Activated CD4-positive, alpha-beta T cell treated with anti-CD3 and anti-CD28 coated beads, Interleukin-2, Interleukin-6, amounts not matched to agents 100 ng/mL and 50 ng/mL, durations not matched to agents 16 hours and 8 hours (primary cell): ENCODE results near the gene BMP10.
A peak's percentile ranks its signal among the peaks of the same experiment; 100 is the strongest.
"Not testable (repeated sequence)": the region's sequence is repeated elsewhere in the genome, so short reads cannot be mapped to it uniquely, and the experiment has no call there.

Source experiments
- DNase-seq: peaks from one replicate; pipeline ENCODE4 v3.0.0-alpha.2; 2020

Gene BMP10

GRCh38 chr2:68871159-68871764, at the start of gene BMP10:
Gene BMP10 (minus strand): TSS chr2:68871397. CDS start chr2:68871358, 39 bp downstream.
- DNase-seq: no peak

- DNase-seq: no peak
Measured at GRCh38 chr2:68920481-68921170, 49.4 kb upstream of the BMP10 start.

GRCh38 chr2:68918497-68918896, 47.3 kb upstream of the BMP10 start:
- DNase-seq: no peak

- no peak for DNase-seq
Measured at GRCh38 chr2:68917034-68917718, 46.0 kb upstream of the BMP10 start.

- DNase-seq: no peak
Measured at GRCh38 chr2:68916226-68916625, 45.0 kb upstream of the BMP10 start.

GRCh38 chr2:68915393-68915792, 44.2 kb upstream of the BMP10 start:
- no peak for DNase-seq

- no peak for DNase-seq
Measured at GRCh38 chr2:68913359-68913758, 42.2 kb upstream of the BMP10 start.

GRCh38 chr2:68912732-68913131, 41.5 kb upstream of the BMP10 start:
- peak; percentile 70 for DNase-seq

GRCh38 chr2:68912111-68912510, 40.9 kb upstream of the BMP10 start:
- DNase-seq: no peak

GRCh38 chr2:68911709-68912108, 40.5 kb upstream of the BMP10 start:
- DNase-seq: peak; percentile 33

- peak; percentile 38 for DNase-seq
Measured at GRCh38 chr2:68911246-68911645, 40.0 kb upstream of the BMP10 start.

GRCh38 chr2:68909793-68910674, 38.8 kb upstream of the BMP10 start:
- DNase-seq: peak; percentile 90

GRCh38 chr2:68908392-68908970, 37.3 kb upstream of the BMP10 start:
- DNase-seq: peak; percentile 94

GRCh38 chr2:68907920-68908253, 36.7 kb upstream of the BMP10 start:
- no peak for DNase-seq

- peak; percentile 26 for DNase-seq
Measured at GRCh38 chr2:68907232-68907919, 36.2 kb upstream of the BMP10 start.

GRCh38 chr2:68906716-68907115, 35.5 kb upstream of the BMP10 start:
- DNase-seq: no peak

GRCh38 chr2:68905116-68905515, 33.9 kb upstream of the BMP10 start:
- DNase-seq: no peak

GRCh38 chr2:68901561-68901960, 30.4 kb upstream of the BMP10 start:
- no peak for DNase-seq

GRCh38 chr2:68901199-68901514, 30.0 kb upstream of the BMP10 start:
- DNase-seq: no peak

GRCh38 chr2:68900496-68901198, 29.4 kb upstream of the BMP10 start:
- DNase-seq: no peak

GRCh38 chr2:68895981-68896380, 24.8 kb upstream of the BMP10 start:
- DNase-seq: not testable (repeated sequence)

GRCh38 chr2:68889500-68889899, 18.3 kb upstream of the BMP10 start:
- DNase-seq: no peak
